Activated T-helper 1 cell treated with anti-CD3 and anti-CD28 coated beads, Interleukin-2, amount 50 U/mL, for 16 hours (primary cell): Measurements from ENCODE around the gene HS2ST1.
"Not testable (repeated sequence)": the region's sequence is repeated elsewhere in the genome, so short reads cannot be mapped to it uniquely, and the experiment has no call there.

Source experiments
- DNase-seq, 2 donors: peaks; one replicate each; pipeline ENCODE4 v3.0.0-alpha.2; 2020; ENCODE audit warnings: low read depth in 1 of 2, low spot score in 1 of 2

HS2ST1 gene

GRCh38 chr1:87061742-87062156, 147.3 kb downstream of the HS2ST1 start:
- no peak for DNase-seq

GRCh38 chr1:87062687-87063086, 148.3 kb downstream of the HS2ST1 start:
- no peak for DNase-seq

GRCh38 chr1:87064309-87064708, 149.9 kb downstream of the HS2ST1 start:
- DNase-seq, result no peak

- DNase-seq, result no peak
These were observed 150.6 kb downstream of the HS2ST1 start for GRCh38 chr1:87064986-87065385.

- not testable (repeated sequence) for DNase-seq
These were observed 152.3 kb downstream of the HS2ST1 start for GRCh38 chr1:87066708-87067107.

- DNase-seq, result no peak
These were observed 158.0 kb downstream of the HS2ST1 start for GRCh38 chr1:87072411-87072810.

- DNase-seq, result no peak
These were observed 158.5 kb downstream of the HS2ST1 start for GRCh38 chr1:87072904-87073303.

GRCh38 chr1:87074001-87074795, 159.8 kb downstream of the HS2ST1 start:
- no peak for DNase-seq

- DNase-seq, result no peak
These were observed 163.7 kb downstream of the HS2ST1 start for GRCh38 chr1:87077959-87078639.

- DNase-seq, result no peak
These were observed 169.9 kb downstream of the HS2ST1 start for GRCh38 chr1:87084244-87084836.

GRCh38 chr1:87086120-87086519, 171.7 kb downstream of the HS2ST1 start:
- no peak for DNase-seq

GRCh38 chr1:87089070-87089736, 174.8 kb downstream of the HS2ST1 start:
- no peak for DNase-seq

- no peak for DNase-seq
These were observed 175.4 kb downstream of the HS2ST1 start for GRCh38 chr1:87089823-87090222.

GRCh38 chr1:87091425-87091824, 177.0 kb downstream of the HS2ST1 start:
- DNase-seq, result no peak

GRCh38 chr1:87092846-87093245, 178.4 kb downstream of the HS2ST1 start:
- DNase-seq, result no peak

- no peak for DNase-seq
These were observed 178.9 kb downstream of the HS2ST1 start for GRCh38 chr1:87093286-87093685.

- DNase-seq, result no peak
These were observed 179.8 kb downstream of the HS2ST1 start for GRCh38 chr1:87094238-87094637.

GRCh38 chr1:87100271-87100670, 185.8 kb downstream of the HS2ST1 start:
- no peak for DNase-seq

- DNase-seq, result no peak
These were observed 188.6 kb downstream of the HS2ST1 start for GRCh38 chr1:87103074-87103473.

GRCh38 chr1:87104140-87104539, 189.7 kb downstream of the HS2ST1 start:
- DNase-seq, result no peak

- DNase-seq, result no peak
These were observed 190.5 kb downstream of the HS2ST1 start for GRCh38 chr1:87104945-87105344.

- DNase-seq, result no peak
These were observed 191.7 kb downstream of the HS2ST1 start for GRCh38 chr1:87106144-87106543.
